GM12878 (cell line): ENCODE measurements around the gene SVBP.

Experiments used
- NRF1 ChIP-seq: conservative IDR thresholded peaks from 2 replicates; pipeline ENCODE4 v1.6.1; 2011; ENCODE audit warnings: mild to moderate bottlenecking, low read depth, low read length, improper control_type of control experiment
- POLR2AphosphoS5 ChIP-seq: IDR thresholded peaks from 2 replicates; pipeline ENCODE4 v1.6.1; 2011; ENCODE audit warnings: mild to moderate bottlenecking, low read length, inconsistent platforms

- TF ChIP-seq NRF1 (no peak), POLR2AphosphoS5 (no peak)
Observed at GRCh38 chr1:42815941-42816584, 1.1 kb downstream of the SVBP start.
